RPMI7951 (cell line): Measurements from ENCODE around the gene BCL11A. TPM values are rescaled to one million over a fixed set of nuclear protein-coding genes. Genes with fewer than 3 reads are reported as not detected.

ENCODE experiments used
- DNase-seq: peaks from one replicate; pipeline ENCODE4 v3.0.0-alpha.2; 2012; ENCODE audit warnings: low read depth
- total RNA-seq: library from RNA; depleted of rRNA; stranded (reverse); fragments of >200 nt; shearing (Covaris generic); gene quantifications from 2 replicates; pipeline ENCODE4 v1.2.3, GENCODE V29; 2014

The BCL11A gene
- total RNA-seq, 1 experiment from 2014 or later, result under 0.01 TPM

DNA sequence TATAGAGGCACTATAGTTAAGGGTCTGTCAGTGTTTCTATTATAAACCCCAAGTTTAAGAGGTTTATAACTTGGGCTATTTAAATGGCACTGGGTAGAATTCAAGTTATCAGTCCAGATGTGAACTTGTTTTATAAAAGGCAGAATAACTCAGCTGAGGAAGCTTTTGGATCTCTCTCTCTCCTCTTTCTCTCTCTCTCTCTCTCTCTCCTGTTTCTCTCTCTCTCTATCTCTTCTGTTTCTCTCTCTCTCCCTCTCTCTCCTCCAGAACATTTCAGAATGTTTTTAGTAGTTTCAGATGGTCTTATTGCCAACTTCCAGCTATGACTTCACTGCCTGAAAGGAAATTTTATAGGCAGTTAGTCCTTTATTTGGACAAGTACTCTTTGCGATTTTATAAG, 6.4 kb upstream of the BCL11A start:
- DNase-seq, result no peak

DNA sequence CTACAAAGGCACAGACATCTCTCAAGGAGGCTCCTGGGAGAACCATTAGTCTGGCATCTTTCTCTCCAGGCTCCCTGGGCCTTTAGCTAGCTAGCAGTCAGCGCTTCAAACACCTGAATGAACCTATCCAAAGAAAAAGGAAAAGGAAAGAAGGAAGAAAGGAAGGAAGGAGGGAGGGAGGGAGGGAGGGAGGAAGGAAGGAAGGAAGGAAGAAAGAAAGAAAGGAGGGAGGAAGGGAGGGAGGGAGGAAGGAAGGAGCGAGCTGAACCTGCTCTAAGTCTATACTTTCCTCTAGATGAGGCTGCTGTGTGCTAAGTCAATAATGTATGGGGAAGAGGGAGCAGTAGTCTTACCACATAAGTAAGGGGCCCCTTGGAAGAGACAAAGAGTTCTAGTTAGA, 5.1 kb upstream of the BCL11A start:
- no peak for DNase-seq

DNA sequence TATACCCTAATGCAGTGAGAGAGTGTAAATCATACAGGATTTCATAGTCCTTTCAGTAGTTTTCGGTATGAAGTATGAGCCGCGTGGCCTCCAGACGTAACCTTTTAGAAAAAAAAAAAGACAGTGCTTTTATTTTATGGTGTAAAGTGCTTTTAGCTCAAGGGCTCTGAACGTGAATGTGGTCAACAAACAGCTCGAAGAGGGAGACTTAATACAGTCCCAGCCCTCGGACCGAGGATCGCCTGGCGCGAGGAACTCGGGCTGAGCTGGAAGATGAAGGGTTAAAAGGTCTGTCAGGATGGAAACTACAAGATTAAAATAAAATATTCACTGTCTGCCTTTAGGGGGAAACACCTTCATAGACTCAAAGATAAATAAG, 4.0 kb upstream of the BCL11A start:
- no peak for DNase-seq

DNA sequence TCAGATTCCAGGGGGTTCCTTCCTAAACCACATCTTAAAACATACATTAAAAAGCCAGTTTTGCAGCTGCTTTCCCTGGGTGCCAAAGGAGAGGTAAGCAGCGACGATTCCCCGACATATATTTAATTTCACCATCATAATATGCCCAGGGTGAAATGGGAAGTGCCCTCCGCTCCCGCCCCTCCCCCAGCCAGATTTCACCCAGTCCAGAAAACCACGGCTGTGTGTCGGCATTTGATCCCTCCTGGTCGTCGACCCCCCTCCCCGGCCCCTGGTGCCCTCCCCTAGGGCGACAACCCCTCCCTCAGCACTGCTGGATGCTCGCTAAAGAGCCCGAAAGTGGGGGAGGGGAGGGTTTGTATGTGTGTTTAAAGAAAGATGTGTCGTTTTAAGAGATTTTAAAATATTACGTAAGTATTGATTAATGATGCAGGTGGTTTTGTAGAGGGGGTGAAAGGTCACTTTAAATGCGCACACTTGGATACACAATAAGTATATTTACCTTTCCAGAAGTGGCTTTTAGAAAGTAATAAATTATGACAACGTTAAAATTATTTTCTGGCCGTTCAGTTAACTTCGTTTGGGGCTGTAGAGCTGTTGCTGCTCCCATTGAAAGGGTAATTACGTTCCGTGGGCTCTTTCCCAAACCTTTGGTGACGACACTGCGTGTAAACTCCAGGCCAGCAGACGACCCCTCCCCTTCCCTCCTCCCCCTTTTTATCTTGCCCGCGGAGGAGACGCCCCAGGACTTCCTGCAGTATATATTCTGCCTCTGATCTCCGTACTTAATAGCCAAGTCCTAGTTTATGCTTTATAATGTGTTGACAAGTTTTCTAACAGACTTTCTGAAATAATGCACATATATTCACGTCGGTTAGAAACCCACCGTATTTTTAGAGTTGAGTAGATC, 3.4 kb upstream of the BCL11A start:
- DNase-seq, result no peak

DNA sequence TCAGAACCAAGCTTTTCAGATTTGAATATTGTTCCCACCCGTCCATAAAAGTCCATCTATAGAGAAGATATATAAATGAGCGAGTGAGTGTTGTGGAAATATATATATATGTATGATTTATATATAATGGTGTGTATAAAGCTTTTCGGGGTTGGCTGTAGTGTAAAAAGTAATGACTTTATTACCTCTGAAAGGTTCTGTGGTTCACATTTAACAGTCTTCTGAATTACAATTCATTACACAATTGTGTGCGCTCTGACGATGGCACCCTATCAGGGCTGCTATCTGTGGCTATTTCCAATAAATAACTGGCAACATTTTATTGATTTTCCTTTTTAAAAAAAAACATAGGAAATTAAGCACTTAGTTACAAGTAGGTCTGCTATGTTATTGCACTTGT, 2.7 kb upstream of the BCL11A start:
- no peak for DNase-seq

DNA sequence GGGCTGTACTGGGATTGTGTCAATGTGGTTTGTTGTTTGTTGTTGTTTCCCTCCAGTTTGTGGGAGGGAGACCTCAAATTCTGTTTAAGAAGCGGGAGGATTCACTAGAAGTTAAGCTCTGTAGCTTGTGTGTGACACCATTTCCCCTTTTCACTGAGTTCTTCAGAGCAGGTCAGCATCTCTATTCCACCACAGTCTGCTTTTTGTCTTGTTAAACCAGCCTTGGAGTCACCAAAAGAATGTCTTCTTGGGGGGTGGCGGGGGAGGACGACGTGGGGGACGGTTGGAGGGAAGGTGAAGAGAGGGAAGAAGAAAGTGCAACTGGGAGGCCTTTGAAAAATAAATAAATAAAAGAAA, 2.3 kb upstream of the BCL11A start:
- DNase-seq, result no peak

DNA sequence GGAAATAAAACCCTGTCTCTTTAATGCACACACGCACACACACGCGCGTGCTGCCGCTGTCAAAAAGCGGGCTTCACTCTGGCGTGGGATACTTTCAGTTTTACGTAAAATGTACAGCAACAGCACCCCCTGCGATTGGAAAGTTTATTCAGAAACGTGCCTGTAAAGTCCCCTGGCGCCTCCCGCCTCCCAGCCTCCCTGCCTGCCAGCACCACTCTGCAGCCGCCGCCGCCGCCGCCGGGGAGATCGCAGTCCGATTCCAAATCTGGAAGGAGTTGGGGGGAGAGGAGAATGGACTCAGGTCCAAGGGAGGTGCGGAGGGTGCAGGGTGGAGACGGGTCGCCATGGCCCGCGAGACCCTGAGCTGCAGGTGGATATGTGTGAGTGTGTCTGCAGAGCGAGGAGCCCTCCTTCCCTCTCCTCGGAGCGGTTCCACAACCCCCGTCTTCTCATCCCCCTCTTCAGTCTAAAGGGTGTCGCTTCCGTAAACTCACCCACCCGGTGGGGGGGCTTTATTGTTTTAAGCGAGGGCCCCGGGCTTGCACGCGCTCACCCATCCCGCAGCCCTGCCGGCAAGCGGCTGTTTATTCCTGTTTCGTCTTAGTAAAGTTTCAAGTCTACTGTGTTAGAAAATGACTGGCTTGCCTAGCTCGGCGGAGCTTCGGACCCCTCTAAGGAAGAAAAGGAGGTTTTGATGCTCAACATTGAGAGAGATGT, 1.8 kb upstream of the BCL11A start:
- peak; percentile 63 for DNase-seq

DNA sequence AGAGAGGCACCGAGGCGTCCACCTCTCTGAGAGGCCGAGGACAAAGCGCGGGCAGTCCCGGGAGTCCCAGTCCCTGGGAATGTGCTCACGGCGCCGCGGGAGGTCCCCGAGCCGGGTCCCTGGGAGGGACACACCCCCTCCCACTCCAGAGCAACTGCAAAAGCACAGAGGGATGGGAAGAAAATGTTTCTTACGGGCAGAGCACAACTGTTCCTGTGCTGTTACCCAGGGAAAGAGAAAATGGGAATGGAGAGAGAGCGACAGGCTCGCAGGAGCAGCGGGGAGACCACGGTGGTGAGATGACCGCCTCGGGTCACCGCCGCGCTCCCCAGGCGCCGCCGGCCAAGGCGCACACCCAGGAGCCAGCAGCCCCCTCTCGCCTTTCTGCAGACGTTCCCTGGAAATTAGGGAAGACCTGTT, 1.2 kb upstream of the BCL11A start:
- DNase-seq, result no peak

DNA sequence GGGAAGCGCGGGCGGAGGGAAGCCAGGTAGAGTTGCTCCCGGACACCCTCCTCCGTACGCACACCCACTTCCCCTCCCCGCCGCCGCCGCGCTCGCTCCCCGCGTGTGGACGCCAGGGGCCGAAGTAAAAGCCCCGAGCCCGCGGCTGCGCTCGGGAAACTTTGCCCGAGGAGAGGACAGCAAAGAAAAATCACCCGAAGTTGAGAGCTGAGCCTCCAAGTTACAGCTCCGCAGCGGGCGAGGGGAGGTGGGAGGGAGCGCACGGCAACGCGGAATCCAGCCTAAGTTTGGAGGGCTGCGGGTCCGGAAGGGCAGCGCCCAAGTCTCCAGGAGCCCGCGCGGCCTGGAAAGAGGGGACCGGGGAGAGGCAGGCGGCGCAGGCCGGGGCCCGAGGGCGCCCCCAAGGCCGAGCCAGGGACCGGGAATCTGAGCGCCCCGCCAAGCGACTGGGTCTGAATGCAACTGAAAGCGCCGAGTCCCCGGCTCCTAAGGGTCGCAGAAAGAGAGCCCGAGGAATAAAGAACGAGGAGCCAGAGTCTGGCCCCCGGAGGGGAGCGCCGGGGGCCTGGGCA, 706 bp upstream of the BCL11A start:
- DNase-seq, result no peak

DNA sequence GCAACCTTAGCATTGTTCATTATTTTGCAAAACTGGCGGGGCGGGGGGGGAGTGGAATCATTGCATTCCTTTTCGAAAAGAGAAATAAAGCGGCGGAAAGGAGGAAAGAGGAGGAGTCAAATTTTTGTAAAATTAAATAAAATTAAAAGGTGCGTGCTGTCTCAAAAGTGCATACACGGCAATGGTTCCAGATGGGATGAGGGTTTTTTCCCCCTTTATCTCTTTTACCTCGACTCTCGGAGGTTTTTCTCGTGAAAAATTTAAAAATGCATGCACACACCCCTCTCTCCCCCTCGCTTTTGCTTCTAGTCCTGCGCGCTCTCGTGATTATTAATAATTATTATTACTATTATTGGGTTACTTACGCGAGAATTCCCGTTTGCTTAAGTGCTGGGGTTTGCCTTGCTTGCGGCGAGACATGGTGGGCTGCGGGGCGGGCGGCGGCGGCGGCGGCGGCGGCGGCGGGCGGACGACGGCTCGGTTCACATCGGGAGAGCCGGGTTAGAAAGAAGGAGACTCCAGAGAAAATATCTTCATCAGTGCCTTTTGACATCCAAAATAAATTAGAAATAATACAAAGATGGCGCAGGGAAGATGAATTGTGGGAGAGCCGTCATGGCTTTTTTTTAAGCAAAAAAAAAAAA, 481 bp downstream of the BCL11A start:
- DNase-seq, result no peak

DNA sequence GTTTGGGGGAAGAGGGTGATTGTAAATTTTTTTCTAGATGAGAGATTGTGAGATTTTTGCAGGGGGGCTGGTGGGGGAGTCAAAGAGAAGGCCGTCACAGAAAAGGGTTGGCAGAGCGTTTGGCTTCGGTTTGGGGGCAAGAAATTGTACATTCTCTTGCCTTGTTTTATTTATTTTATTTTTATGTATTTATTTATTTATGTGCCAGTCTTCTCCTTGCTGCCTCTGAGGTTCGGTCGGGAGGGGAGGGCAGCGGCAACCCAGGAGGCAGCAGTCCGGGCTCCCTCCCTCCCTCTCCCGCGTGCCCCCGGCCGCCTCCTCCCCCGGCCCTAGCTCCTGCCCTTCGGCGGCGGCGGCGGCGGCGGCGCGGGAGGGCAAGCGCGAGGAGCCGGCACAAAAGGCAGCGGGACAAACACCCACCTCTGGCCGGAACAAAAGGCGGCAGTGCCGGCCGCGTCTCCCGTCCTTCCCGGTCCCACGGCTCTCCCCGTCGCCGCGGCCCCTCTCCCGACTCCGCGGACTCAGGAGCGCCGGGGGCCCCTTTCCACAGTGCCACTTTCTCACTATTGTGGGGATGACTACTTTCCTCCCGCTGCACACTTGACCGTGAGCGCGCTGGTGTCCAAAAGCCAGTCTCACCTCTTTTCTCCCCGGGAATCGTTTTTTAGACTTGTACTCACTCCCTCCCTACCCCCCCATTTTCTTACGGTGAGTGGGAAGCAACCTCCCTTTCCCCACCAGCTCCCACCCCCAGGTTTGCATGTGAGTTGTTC, 1.2 kb downstream of the BCL11A start:
- DNase-seq, result no peak

DNA sequence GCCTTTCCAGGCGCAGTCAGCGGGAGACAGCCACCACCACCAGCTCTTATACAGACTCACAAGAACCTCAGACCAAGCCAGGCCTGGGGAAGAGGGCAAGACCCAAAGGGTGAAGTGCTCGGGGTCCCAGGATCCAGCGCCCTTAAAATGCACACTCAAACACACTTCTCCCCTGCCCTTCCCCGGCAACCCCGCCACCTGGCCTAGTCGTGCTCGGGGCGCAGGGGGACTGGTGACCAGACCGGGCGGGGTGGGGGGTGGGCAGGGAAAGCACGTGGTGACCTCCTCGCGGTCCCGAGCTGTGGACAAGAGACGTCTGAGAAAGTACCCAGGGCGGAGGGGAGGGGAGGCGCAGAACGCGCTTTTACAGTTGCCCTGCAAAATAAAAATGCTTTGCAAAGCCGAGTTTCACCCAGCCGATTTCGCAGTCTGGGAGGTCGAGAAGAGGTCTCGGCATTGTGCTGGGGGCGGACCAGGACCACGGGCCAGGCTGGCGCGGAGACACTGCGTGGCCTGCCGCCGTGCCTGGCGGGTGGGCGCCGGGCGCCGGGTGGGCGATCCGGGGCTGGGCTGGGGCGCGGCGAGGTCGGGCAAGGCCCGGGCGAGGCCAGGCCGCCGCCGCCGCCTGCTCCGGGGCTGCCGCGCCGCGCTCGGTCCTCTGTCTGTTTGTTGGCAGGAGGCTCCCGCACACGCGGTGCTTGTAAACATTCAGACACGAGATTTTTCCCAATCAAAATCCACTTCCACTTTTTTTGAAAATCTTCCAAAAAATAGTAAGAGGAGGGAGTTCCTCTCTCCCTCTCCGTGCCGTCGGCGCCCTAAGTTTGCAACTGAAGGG, 2.0 kb downstream of the BCL11A start:
- no peak for DNase-seq

DNA sequence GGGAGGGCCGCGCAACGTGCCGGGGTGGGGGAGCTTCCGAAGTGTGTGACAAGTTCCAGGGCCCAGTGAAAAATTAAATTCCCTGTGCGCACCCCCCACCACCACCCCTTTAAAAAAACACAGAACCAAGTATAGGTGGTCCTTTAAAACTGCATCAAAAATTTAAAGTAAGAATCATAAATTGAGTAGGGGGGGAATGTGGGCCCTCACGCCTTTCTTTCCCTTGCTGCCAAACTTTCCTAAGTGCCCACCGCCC, 2.5 kb downstream of the BCL11A start:
- DNase-seq, result no peak

DNA sequence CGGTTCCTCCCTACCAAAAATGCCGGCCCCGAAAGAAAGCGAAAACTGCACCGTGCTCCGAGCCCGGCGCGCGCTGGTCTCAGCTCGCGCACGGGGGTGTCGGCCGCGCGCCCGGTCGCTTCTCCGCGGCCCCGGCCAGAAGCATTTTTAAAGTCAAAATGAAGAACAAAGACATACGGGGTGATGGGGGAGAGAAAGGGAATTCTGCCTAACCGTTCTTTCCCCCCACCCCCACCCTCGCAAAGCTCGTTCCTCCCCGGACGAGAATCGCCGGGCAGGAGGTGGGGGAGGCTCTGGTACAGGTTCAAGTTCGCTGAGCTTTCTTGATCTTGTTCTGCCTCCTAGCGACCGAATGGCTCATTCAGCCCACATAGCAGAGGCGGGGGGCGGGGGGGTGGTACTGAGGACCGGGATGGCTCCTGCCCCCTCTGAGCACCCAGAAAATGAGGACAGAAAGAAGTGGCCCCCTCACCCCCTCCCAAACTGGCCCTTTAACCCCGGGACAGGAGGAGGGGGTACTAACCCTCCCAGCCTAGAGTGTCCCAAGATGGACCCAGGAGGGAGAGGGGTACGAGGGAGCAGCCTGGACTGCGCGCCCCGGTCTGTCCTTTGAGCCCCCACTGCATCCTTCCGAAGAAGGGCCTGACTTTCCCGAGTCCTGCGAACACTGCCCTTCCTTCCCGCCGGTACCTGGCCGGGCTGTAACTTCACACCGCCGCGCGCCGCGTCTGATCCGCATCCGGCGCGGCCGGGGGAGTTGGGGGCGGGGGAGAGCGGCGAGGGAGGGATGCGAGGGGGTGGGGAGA, 3.1 kb downstream of the BCL11A start:
- DNase-seq, result peak; percentile 29

DNA sequence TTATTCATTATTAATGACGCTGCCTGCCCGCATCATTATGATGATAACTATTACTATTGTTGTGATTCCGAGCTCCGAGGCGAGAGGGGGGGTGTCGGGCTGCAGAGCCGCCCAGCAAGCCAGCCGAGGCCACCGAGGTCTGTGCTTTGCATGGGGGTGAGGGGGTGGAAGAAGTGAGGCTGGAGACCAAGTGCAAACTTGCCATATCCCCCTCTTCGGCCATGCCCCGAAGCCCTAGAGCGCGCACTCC, 3.6 kb downstream of the BCL11A start:
- no peak for DNase-seq

DNA sequence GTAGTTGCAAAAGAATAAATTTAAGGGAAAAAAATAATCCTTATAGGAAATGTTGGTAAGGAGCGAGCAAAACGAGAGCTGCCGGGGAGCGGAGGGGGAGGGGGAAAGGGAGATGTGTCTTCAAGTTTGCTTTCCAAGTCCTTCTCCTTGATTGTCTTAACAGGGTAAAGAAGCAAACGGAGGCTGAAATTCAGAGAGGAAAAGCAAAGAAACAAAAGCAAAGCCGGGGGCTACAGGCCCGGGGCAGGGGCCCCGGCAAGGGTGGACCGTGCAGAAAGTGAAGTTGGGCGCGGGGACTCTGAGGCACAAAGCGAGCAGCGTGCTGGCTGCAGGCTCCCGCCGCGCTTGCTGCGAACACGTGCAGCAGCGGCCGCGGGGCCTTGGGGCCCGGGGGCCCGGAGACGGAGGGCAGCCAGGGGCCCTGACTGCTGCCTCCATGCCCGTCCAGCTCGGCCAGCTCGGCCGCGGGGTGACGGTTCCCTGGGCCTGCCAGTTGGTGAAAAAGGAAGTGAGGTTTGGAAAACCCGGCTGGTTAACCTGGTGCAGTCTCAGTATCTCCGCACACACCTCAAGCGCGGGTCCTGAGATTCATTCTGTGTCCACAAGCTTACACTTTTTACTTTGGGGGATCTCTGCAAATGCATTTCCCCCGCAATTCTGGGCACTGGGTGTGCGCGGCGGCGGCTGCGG, 4.1 kb downstream of the BCL11A start:
- no peak for DNase-seq

DNA sequence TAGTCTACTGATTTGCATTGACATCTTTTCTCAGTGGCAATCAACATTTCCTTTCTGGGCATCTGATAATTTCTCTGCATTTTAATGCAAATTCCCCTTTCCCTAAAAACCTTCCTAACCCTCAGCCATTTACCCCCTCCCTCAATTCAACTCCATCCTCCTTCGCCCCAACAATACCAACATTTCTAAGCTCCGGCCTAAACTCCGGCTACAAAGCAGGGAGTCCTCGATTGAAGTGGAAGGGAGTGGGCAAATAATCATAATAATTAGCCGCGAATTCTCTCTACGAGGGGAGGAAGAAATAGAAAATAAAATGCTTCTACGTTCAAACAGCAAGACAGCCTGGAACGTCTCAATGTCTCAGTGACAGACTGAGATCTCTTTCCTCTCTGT, 4.6 kb downstream of the BCL11A start:
- no peak for DNase-seq

DNA sequence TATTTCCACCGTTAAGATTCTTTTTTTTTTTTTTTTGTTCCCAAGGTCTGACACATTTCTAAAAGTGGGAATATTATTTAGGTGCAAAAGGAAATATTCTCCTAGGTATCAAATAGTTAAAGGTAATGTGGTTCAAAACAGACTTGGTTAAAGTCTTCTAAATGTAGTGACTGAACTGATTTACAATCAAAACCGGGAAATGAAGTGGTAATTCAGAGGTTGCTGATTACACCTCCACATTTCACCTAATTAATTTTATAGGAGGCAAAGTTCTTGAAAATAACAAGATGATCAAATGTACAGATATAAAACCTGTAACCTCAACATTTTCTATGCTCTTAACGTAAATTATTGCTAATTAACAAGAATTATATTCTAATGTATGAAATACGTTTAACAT, 5.1 kb downstream of the BCL11A start:
- DNase-seq, result no peak

DNA sequence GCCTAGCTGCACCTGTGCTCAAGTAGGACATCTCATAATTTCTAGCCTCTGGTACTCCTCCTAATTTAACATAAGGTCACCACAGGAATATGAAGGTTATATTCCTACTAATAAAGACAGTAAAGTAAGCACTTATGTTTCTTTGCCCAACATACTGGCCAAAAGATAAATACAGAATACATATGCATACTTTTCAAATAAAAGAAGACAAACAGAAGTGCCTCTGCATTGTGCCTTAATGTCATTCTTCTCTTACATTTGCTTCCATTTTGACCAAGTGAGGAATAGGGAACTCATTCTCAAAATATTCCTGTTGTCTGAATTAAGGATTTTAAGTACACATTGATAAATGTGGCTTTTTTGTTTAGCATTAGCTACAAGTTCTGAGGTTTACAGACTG, 5.6 kb downstream of the BCL11A start:
- DNase-seq, result no peak
